ENCODE data around the gene NEK10. TPM values are rescaled to one million over a fixed set of nuclear protein-coding genes. Genes with fewer than 3 reads are reported as not detected.

NEK10 gene
- total and polyA plus RNA-seq, 9 of the 15 experiments (the other 6 are each of a cell fraction or from before 2014, with no cell fraction given): 0.07 TPM; not detected in 8

GRCh38 chr3:27060336-27060735 lies 308.8 kb downstream of the NEK10 start (continued):
- TF ChIP-seq MCM2 (IDR thresholded peaks at IDR 0.05; ENCODE audit: low read depth) (no peak), MECOM (CRISPR knock-in tag; IDR thresholded peaks at IDR 0.05) (no peak), NFE2 (IDR thresholded peaks at IDR 0.05; ENCODE audit: low read depth) (no peak), EGR1 (conservative IDR thresholded peaks at IDR 0.05) (no peak), CUX1 (CRISPR knock-in tag; IDR thresholded peaks at IDR 0.05) (no peak), CSDE1 (IDR thresholded peaks at IDR 0.05) (no peak), RUNX1 (IDR thresholded peaks at IDR 0.05; ENCODE audit: low read depth) (no peak), AFF4 (CRISPR knock-in tag; IDR thresholded peaks at IDR 0.05) (no peak)

Small RNA genes within 50 kb of the gene (small RNA-seq; reads per million reads assigned to genes)
- gene MINOS1P3: not detected
- gene RNU6-342P: not detected

Other genes with a start within 250 kb of the NEK10 start
- 6.6 and 9.3 TPM in 2 replicates for gene SLC4A7, start 115.0 kb upstream of the NEK10 start, total RNA-seq (2014; rRNA removed)
- gene SLC4A7, start 115.0 kb upstream of the NEK10 start, total RNA-seq (2014; rRNA removed; fragmentation: Illumina TruSeq; extraction: Trizol): 13.6 and 17.8 TPM in 2 replicates
- 8.0 and 9.3 TPM in 2 replicates for gene SLC4A7, start 115.0 kb upstream of the NEK10 start, total RNA-seq (2015; rRNA removed; fragmentation: Illumina TruSeq; extraction: Trizol)
- gene SLC4A7, start 115.0 kb upstream of the NEK10 start, total RNA-seq (2021): 8.3 and 8.4 TPM in 2 replicates
- gene SLC4A7, start 115.0 kb upstream of the NEK10 start, polyA plus RNA-seq (2011; rRNA removed): 6.0 and 8.1 TPM in 2 replicates
- 4.5 and 5.3 TPM in 2 replicates for gene SLC4A7, start 115.0 kb upstream of the NEK10 start, polyA plus RNA-seq (2014; fragmentation: Illumina TruSeq; extraction: Trizol)
- gene SLC4A7, start 115.0 kb upstream of the NEK10 start, polyA plus RNA-seq (2014; fragmentation: Nextera tagmentation; extraction: Ambion mirVana): 1 to 10 TPM; 1.7 to 1.9 TPM
- 3.3 and 5.6 TPM in 2 replicates for gene SLC4A7, start 115.0 kb upstream of the NEK10 start, polyA plus RNA-seq (2014; rRNA removed)